IPS-15b (cell line): ENCODE results near the gene SMNDC1.
"Not testable (repeated sequence)": the region's sequence is repeated elsewhere in the genome, so short reads cannot be mapped to it uniquely, and the experiment has no call there.

Experiments used
- H3K27me3 ChIP-seq: one replicate; pipeline ENCODE4 v1.6.1; 2013; ENCODE audit warnings: low read length; ENCODE audit not compliant: control insufficient read depth, insufficient read depth
- H3K36me3 ChIP-seq: one replicate; pipeline ENCODE4 v1.6.1; 2013; ENCODE audit warnings: low read length; ENCODE audit not compliant: control insufficient read depth, insufficient read depth
- H3K4me1 ChIP-seq: one replicate; pipeline ENCODE4 v1.6.1; 2013; ENCODE audit warnings: mild to moderate bottlenecking, low read length; ENCODE audit not compliant: control insufficient read depth, insufficient read depth
- H3K4me3 ChIP-seq: one replicate; pipeline ENCODE4 v1.5.1; 2013; ENCODE audit warnings: low read depth, low read length
- H3K9ac ChIP-seq: one replicate; pipeline ENCODE4 v1.6.1; 2013; ENCODE audit warnings: low read depth, mild to moderate bottlenecking, low read length
- H3K9me3 ChIP-seq: one replicate; pipeline ENCODE4 v1.6.1; 2013; ENCODE audit warnings: mild to moderate bottlenecking, low read length; ENCODE audit not compliant: control insufficient read depth, insufficient read depth

The SMNDC1 gene

DNA sequence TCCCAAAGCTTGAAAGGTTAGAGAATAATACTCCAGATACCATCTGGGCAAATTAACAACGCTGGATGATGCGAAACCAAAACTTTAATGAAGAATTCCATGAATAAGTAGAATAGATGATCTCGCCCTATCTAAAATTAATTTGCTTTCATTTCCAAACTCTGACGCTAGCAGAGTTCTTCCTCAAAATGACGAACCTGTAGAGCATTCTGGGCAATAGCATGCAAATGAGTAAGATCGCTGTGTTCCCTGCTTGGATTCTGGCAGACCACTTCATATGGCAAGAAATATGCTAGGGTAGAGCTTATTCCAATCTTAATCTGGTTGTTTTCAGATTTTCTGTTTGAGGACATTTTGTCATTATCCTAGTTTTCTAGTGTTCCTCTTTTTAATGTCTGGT is 36.1 kb upstream of the SMNDC1 start:
- no peak overlapping the region for H3K4me3 ChIP-seq
- peaks cover 9% of the 10 kb centered on the region for H3K4me1 ChIP-seq
- no peaks in the 10 kb centered on the region for H3K27me3 ChIP-seq
- no peaks in the 10 kb centered on the region for H3K36me3 ChIP-seq
- no peaks in the 10 kb centered on the region for H3K9me3 ChIP-seq
- no peak overlapping the region for H3K9ac ChIP-seq

DNA sequence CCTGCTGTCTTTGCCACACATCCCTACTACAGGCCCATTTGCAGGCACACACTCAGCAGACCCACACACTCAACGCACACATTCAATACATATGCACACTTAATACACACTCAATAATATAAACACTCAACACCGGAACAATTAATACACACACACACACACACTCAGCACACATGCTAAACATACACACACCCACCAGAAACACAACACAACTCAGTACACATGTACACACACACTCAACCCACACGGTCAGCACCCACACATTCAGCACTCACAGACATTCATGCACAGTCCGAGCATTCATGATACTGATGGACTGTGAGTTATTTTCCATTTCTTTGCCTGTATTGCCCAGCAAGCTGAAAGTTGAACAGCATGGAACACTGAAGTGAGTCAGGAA is 35.4 kb upstream of the SMNDC1 start:
- Histone ChIP-seq H3K4me3 (no peak overlapping the region), H3K4me1 (peaks cover 9% of the 10 kb centered on the region), H3K36me3 (no peaks in the 10 kb centered on the region), H3K27me3 (no peaks in the 10 kb centered on the region), H3K9ac (no peak overlapping the region), H3K9me3 (no peaks in the 10 kb centered on the region)

DNA sequence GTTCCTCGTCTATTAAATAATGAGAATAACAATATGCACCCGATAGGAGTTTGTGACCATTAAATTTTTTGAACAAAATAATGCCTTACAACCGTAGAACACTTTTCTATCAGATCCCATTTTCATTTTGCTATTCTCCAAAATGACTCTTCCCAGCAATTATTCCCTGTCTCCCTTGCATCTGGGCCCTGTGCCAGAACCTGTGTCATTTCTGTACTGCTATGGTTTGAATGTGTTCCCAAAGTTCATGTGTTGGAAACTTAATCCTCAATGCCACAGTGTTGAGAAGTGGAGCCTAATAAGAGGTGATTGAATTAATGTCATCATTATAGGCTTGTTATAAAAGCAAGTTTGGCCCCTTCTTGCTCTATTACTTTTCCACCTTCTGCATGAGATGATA is 33.2 kb upstream of the SMNDC1 start:
- no peaks in the 10 kb centered on the region for H3K36me3 ChIP-seq
- H3K4me1 ChIP-seq, result peaks cover 6% of the 10 kb centered on the region
- H3K9ac ChIP-seq, result no peak overlapping the region
- no peaks in the 10 kb centered on the region for H3K27me3 ChIP-seq
- no peak overlapping the region for H3K4me3 ChIP-seq
- H3K9me3 ChIP-seq, result no peaks in the 10 kb centered on the region

DNA sequence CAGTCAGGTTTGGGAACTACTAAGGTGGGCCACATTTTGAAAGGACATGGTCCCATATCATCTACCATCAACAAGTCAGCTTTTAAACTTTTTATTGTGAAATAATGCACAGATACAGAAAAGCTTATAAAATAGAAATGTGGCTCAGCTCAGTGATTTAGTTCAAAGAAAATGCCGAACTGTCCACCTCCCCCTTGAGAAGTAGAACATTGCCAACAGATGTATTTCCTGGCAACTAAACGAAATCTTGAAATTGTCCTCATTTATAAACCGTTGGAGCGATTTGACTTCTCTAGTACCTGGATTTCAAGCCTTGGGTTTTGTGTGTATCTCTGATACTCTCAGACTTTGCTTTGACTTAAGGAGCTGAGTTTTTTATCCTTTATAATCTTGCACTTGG is 32.7 kb upstream of the SMNDC1 start:
- Histone ChIP-seq H3K9me3 (no peaks in the 10 kb centered on the region), H3K36me3 (no peaks in the 10 kb centered on the region), H3K9ac (no peak overlapping the region), H3K4me3 (no peak overlapping the region), H3K27me3 (no peaks in the 10 kb centered on the region), H3K4me1 (peaks cover 6% of the 10 kb centered on the region)

DNA sequence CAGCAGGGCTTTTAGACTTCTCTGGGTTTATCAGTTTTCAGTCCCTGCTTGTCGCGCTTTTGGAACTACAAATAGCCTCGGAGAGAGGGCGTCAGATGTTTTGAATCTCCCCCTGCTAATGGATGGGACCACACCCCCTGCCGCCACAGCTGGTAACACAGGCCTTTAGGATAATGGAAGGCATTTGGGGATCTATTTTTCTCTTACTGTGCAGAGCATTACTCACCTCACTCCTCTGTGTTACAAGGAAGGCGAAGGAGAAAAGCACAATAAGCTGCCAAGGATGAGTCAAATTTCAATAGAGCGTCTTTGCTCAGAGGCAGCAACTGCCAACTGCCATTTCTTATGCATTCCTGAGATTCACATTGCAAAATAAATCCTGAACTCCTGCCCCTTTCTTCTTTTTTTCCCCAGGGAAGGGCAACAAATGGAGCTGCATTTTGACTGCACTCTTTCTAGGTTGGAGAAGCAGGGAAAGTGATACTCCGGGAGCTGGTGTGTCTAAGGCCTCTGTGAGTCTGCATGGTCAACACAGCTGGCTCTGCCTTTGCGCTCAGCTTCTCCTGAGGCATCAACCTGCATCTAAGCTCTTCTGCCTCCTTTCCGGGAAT is 31.5 kb upstream of the SMNDC1 start:
- H3K36me3 ChIP-seq, result no peaks in the 10 kb centered on the region
- H3K9me3 ChIP-seq, result no peaks in the 10 kb centered on the region
- H3K27me3 ChIP-seq, result no peaks in the 10 kb centered on the region
- no peak overlapping the region for H3K9ac ChIP-seq
- peaks cover 6% of the 10 kb centered on the region for H3K4me1 ChIP-seq
- H3K4me3 ChIP-seq, result no peak overlapping the region

DNA sequence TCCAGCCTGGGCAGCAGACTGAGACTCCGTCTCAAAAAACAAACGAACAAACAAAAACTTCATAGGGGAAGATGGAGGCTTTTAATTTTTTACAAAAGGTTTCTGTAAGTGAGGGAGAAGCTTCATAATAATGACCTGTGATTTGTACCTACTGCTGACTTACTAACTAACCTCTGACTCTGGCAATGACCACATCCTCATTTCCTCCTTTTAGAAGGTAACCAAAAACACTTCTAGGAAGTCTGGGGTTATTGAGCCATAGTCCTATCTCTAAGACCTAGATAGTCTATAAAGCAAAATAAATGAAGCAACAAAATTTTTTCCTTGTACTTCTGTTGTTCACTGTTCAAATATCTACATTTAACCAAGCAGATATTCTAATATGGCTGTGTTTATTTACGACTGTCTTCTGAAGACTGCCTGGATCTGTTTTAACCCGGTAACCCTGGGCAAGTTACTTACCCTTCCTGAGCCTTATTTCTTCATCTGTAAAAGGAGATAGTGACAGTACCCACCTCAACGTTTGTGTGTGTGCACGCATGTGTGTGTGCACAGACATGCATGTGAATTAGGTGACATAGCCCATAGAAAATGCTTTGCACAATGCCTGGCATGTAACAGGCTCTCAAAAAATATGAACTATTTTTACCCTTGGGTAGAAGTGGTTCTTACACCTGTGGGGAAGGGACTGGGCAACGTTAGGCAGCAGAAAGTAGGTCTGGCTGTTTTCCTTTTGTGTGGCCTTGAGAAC is 30.8 kb upstream of the SMNDC1 start:
- no peak overlapping the region for H3K9ac ChIP-seq
- H3K36me3 ChIP-seq, result no peaks in the 10 kb centered on the region
- H3K4me3 ChIP-seq, result no peak overlapping the region
- peaks cover 6% of the 10 kb centered on the region for H3K4me1 ChIP-seq
- H3K27me3 ChIP-seq, result no peaks in the 10 kb centered on the region
- H3K9me3 ChIP-seq, result no peaks in the 10 kb centered on the region

DNA sequence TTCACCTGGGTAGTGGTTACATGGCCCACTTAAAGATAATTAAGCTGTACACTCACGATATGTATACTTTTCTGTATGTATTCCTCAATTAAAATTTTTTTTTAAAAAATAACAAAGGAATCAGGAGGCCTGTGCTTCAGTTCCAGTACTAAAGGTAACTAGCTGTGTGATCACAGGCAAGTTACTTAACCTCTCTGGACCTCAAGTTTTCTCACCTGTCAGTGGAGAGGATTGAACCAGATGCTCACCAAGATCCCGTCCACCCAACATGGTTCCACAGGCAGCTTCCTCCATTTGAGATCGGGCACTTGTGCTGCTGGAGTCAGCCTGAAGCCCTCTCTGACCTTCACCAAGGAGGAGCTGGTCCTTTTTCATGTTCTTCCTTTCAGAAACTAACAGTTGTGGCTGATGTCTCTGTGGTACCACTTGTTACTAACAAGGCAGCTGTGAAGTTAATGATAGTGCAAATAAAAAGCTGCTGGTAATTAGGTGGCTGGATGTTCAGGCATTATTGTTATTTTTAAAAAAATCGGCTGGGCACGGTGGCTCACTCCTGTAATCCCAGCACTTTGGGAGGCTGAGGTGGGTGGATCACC is 29.4 kb upstream of the SMNDC1 start:
- Histone ChIP-seq H3K4me3 (no peak overlapping the region), H3K27me3 (no peaks in the 10 kb centered on the region), H3K9ac (no peak overlapping the region), H3K36me3 (no peaks in the 10 kb centered on the region), H3K9me3 (no peaks in the 10 kb centered on the region), H3K4me1 (peaks cover 6% of the 10 kb centered on the region)

DNA sequence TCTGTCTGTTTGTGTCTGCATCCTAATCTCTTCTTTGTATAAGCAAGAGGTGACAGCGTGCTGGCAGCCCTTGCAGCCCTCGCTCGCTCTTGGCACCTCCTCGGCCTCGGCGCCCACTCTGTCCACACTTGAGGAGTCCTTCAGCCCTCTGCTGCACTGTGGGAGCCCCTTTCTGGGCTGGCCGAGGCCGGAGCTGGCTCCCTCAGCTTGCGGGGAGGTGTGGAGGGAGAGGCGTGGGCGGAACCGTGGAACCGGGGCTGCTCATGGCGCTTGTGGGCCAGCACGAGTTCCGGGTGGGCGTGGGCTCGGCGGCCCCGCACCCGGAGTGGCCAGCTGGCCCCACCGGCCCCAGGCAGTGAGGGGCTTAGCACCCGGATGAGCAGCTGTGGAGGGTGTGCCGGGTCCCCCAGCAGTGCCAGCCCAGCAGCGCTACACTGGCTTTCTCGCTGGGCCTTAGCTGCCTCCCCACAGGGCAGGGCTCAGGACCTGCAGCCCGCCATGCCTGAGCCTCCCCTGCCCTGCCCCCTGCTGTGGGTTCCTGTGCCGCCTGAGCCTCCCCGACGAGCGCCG is 26.6 kb upstream of the SMNDC1 start:
- H3K27me3 ChIP-seq, result not testable (repeated sequence)

DNA sequence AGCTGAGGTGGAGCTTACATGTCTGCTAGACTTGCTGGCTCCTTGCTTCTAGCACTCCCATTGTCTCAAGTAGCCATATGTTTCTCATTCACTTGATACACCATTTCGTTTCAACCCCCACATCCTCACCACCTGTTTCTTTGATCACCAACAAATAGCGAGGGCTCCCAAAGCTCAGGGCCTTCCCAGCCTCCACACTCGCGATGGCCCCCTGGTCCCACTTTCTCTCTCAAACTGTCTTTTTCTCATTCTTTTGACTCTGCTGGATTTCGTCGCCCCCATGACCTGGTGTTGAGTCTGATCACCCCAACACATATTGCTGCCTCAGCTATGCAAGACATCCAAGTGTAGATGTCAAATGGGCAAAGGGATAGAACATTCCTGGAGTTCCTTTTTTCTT is 26.0 kb upstream of the SMNDC1 start:
- H3K36me3 ChIP-seq, result no peaks in the 10 kb centered on the region
- no peaks in the 10 kb centered on the region for H3K4me1 ChIP-seq
- no peaks in the 10 kb centered on the region for H3K27me3 ChIP-seq
- no peaks in the 10 kb centered on the region for H3K9me3 ChIP-seq
- no peak overlapping the region for H3K4me3 ChIP-seq
- no peak overlapping the region for H3K9ac ChIP-seq

More for the DNA sequence above, 26.6 kb upstream of the SMNDC1 start:
- not testable (repeated sequence) for H3K9ac ChIP-seq, H3K9me3 ChIP-seq, H3K4me3 ChIP-seq, H3K36me3 ChIP-seq, H3K4me1 ChIP-seq

DNA sequence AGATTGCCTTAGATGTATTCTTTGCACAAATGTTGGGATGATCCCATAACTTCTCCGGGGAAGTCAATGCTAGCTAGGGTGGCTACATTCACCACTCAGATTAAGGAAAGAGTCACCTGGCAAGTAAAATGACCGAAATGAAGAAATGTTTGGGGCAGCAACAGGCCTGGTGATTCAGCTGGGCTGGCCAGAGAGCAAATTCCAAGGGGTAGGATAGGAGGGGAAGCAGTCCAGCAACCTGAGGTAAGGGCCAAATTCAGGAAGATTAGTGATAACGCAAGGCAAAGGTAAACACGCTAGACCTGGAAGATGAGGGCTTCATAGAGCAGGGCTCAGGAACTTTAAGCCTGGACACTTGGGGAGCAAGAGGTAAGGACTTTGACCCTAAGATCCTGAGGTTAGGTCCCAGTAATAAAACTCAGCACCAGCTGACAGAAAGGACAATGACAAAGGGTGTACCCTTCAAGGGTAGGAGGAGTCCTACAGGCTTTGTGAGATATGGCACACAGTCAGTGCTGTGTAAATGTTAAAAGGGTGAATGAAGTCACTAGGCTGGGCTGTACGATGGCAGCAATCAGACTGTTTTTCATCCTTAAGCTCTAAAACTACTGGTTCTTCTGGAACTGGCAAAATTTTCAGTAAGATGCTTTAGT is 22.7 kb upstream of the SMNDC1 start:
- no peaks in the 10 kb centered on the region for H3K4me1 ChIP-seq
- no peaks in the 10 kb centered on the region for H3K9me3 ChIP-seq
- no peak overlapping the region for H3K4me3 ChIP-seq
- H3K9ac ChIP-seq, result no peak overlapping the region
- no peaks in the 10 kb centered on the region for H3K36me3 ChIP-seq
- H3K27me3 ChIP-seq, result no peaks in the 10 kb centered on the region

DNA sequence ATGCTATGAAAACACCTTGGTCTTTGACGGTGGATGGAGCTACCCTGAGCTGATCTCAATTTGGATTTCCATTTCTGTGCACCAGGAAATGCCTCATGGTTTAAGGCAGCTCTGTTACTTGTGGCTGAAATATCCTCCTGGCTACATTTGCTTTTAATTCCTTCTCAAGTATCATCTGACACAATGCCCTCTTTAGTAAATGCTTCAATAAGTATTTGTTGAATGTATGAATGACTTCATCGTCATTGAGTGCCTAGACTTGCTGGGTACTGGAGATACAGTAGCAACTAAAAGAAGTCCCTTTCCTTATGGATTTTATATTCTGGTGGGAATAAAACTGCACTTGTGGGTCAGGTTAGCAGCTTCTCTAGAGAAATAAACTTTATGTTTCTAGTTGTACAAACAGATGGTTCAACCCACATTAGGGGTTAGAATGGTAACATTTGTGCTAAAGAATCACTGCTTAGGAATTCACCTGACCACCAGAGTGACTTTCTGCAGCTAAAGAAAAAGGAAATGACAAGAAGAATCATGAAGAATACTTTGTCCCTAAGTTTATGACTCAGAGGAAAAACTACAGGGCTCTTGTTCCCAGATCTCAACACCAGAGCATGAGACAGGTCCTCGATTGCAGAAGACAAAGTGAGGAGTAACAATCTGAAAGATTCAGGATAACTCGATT is 21.8 kb upstream of the SMNDC1 start:
- Histone ChIP-seq H3K9me3 (no peaks in the 10 kb centered on the region), H3K4me3 (no peak overlapping the region)

More for the DNA sequence above, 21.8 kb upstream of the SMNDC1 start:
- no peaks in the 10 kb centered on the region for H3K36me3 ChIP-seq
- H3K4me1 ChIP-seq, result no peaks in the 10 kb centered on the region
- no peak overlapping the region for H3K9ac ChIP-seq
- H3K27me3 ChIP-seq, result no peaks in the 10 kb centered on the region
